HL-60 (cell line): Measurements from ENCODE around the gene JUP.

Experiments used
- DNase-seq, 2 experiments: peaks; one replicate each; pipeline ENCODE4 v3.0.0-alpha.2; 2010 to 2020; ENCODE audit warnings: low read depth in 1 of 2, low spot score in 1 of 2
- H3K27ac ChIP-seq: fragments of 250-450 bp; sonication (Bioruptor Pico); replicated peaks from 2 replicates; pipeline ENCODE4 v1.5.1; 2020; ENCODE audit warnings: mild to moderate bottlenecking, moderate library complexity
- H3K27me3 ChIP-seq: fragments of 250-450 bp; sonication (Bioruptor Pico); 2 replicates; pipeline ENCODE4 v1.5.1; 2021; ENCODE audit warnings: mild to moderate bottlenecking, moderate library complexity; ENCODE audit not compliant: insufficient read depth, poor library complexity, severe bottlenecking
- H3K4me3 ChIP-seq: replicated peaks from 2 replicates; pipeline ENCODE4 v1.5.1; 2011; ENCODE audit warnings: mild to moderate bottlenecking, control low read depth, low read length; ENCODE audit not compliant: insufficient read depth
- CTCF ChIP-seq: IDR thresholded peaks from one replicate; pipeline ENCODE4 v1.5.1; 2011; ENCODE audit warnings: low read length, control low read depth, inconsistent platforms; ENCODE audit not compliant: insufficient read depth
- GABPA ChIP-seq: IDR thresholded peaks from 2 replicates; pipeline ENCODE4 v1.6.1; 2012; ENCODE audit warnings: low read depth
- POLR2AphosphoS5 ChIP-seq: IDR thresholded peaks from 2 replicates; pipeline ENCODE4 v1.6.1; 2012; ENCODE audit warnings: low read depth
- SPI1 ChIP-seq: IDR thresholded peaks from 2 replicates; pipeline ENCODE4 v1.6.1; 2012; ENCODE audit warnings: low read depth, mild to moderate bottlenecking, borderline replicate concordance
- TF ChIP-seq, protein P1 (sequence below): IDR thresholded peaks from 2 replicates; pipeline ENCODE4 v1.6.1; 2012; ENCODE audit warnings: low read depth; ENCODE audit not compliant: insufficient replicate concordance

The JUP gene

DNA sequence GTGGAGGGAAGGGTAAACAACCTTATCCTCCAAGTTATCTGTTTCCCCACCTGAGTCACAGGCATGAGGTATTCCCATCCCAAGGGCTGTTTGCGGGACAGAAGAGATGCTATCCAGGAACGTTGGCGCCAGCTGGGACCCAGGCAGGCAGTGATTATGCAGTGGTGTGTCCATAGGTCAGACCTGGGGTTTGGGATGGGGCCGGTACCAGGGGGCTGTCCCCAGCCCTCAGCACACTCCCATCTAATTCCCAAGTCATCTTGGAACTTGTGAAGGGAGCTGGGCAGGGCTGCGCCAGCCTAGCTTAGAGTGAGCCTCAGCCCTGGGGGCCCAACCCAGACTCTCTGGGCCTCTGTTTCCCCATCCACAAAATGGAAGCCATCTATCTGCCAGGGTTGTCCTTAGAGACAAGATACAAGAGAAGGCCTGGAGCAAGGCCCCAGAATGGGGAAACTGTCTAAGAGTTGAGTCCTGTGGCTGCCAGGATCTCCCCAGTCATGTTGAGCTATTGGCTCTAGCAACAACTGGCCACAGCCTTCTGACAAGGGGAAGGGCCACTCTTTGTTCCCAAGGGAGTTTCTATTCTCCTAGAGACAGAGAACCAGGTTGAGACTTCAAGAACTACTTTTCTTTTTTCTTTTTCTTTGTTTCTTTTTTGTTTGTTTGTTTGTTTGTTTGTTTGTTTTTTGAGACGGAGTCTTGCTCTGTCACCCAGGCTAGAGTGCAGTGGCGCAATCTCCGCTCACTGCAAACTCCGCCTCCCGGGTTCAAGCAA, 9.8 kb upstream of the JUP start:
- DNase-seq: peak in 1 of 2 experiments; percentile 16
- H3K4me3 ChIP-seq: no peak overlapping the region
- TF ChIP-seq SPI1 (no peak), POLR2AphosphoS5 (no peak), GABPA (no peak), CTCF (no peak)
- TF ChIP-seq, protein P1, sequence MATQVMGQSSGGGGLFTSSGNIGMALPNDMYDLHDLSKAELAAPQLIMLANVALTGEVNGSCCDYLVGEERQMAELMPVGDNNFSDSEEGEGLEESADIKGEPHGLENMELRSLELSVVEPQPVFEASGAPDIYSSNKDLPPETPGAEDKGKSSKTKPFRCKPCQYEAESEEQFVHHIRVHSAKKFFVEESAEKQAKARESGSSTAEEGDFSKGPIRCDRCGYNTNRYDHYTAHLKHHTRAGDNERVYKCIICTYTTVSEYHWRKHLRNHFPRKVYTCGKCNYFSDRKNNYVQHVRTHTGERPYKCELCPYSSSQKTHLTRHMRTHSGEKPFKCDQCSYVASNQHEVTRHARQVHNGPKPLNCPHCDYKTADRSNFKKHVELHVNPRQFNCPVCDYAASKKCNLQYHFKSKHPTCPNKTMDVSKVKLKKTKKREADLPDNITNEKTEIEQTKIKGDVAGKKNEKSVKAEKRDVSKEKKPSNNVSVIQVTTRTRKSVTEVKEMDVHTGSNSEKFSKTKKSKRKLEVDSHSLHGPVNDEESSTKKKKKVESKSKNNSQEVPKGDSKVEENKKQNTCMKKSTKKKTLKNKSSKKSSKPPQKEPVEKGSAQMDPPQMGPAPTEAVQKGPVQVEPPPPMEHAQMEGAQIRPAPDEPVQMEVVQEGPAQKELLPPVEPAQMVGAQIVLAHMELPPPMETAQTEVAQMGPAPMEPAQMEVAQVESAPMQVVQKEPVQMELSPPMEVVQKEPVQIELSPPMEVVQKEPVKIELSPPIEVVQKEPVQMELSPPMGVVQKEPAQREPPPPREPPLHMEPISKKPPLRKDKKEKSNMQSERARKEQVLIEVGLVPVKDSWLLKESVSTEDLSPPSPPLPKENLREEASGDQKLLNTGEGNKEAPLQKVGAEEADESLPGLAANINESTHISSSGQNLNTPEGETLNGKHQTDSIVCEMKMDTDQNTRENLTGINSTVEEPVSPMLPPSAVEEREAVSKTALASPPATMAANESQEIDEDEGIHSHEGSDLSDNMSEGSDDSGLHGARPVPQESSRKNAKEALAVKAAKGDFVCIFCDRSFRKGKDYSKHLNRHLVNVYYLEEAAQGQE: no peak
- H3K27me3 ChIP-seq: no peaks in the 10 kb centered on the region
- no peak overlapping the region for H3K27ac ChIP-seq

DNA sequence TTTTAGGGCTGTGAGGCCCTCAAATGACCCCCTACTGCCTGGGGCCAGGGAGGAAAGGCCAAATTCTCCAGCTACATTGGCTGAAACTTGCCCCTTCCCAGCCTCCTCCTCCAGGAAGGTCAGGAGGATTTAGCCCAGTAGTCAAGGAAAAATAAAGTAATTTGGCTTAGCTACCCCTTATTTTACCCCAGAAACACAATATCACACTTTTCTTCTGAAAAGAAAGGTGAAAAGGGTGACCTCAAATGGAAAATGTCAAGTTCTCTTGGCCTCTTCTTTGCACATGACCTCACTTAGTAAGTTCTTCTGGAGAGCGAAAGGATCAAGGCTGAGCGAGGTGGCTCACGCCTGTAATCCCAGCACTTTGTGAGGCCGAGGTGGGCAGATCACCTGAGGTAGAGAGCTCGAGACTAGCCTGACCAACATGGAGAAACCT, 8.0 kb upstream of the JUP start:
- no peaks in the 10 kb centered on the region for H3K27me3 ChIP-seq
- no peak overlapping the region for H3K4me3 ChIP-seq
- DNase-seq: no peak
- H3K27ac ChIP-seq: no peak overlapping the region
- no peak for TF ChIP-seq POLR2AphosphoS5
- TF ChIP-seq, protein P1: no peak
- no peak for TF ChIP-seq GABPA
- no peak for TF ChIP-seq CTCF
- no peak for TF ChIP-seq SPI1

DNA sequence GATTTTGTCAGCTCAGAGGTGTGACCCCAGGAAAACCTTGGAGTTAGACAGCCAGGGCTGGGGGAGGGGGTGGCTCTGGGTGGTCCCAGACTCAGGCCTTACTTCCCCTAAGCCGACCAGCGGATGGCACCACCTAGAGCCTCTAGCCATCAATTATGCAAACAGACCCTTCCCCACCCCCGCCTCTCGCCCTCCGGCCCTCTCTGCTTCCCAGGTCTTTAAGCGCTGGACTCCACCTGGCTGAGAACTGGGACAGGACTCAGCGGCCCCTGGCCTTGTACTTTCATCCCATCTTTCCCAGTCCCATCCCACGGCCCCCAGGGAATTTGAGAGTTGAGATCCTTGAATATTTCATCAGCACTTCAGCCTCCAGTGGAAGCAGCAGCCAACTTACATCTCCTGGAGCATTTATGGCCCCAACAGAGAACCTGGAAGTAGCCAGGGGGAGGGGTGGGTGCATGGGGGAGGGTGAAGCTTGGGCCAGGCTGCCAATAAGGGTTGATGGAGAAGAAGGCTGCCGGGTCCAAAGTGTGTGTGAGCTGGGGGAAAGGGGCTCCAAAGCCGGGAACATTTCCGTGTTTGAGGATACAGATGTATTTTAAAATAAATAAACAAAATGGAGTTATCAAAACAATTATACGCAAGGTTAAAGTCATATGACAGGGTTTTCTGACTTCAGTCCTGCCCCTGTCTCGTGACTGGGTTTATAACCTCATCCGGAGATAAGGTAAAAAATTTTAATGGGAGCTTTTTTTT, 7.5 kb upstream of the JUP start:
- no peak overlapping the region for H3K27ac ChIP-seq
- TF ChIP-seq, protein P1: no peak
- TF ChIP-seq POLR2AphosphoS5 (no peak), CTCF (no peak), SPI1 (no peak), GABPA (no peak)
- no peak for DNase-seq

More for the DNA sequence above, 7.5 kb upstream of the JUP start:
- Histone ChIP-seq H3K27me3 (no peaks in the 10 kb centered on the region), H3K4me3 (no peak overlapping the region)
